ENCODE data around the gene STAT6. TPM values are rescaled to one million over a fixed set of nuclear protein-coding genes. Genes with fewer than 3 reads are reported as not detected.

STAT6 gene
- total RNA-seq, 1 experiment from 2014 or later: 15.8 TPM

DNA sequence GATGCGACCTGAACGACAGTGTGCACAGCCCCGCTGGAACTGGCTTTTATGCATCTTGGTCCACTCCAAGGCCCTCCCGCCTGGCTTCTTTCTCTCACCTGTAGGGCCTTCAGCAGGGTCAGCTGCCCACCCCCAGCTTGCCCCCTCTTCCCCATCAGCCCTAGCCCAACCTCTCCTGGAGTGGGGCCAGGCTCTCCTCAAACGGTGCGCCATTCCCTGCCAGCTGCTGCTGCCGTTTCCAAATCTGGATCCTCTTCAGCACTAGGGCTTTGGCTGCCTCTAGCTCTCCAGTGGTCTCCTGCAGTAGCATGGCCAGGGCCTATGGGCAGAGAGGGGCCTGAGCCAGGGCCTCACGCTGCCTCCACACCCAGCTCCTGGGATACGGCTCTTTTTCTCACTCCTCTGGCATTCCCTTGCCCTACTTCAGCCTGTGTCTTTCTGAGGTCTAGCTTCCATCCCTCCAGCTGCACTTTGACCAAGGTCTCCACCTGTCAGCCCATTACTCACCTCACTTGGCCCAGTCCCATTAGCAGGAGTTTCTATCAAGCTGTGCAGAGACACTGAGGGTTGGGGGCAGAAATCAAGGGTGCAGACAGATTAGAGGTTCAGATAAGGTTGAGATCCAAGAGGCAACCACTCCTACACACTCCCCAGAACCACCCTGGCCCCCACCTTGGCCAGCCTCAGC, 5.0 kb downstream of the STAT6 start:
- peak in 1 of 2 experiments; percentile 73 for DNase-seq
- H3K4me1 ChIP-seq: peaks cover 5% of the 10 kb centered on the region; the same call in 1 of the 2 replicates
- H3K4me3 ChIP-seq: no peak overlapping the region
- no peaks in the 10 kb centered on the region for H3K9me3 ChIP-seq (replicated peaks)
- H3K36me3 ChIP-seq: no peaks in the 10 kb centered on the region
- no peak overlapping the region for H3K27ac ChIP-seq
- H3K27me3 ChIP-seq: peaks cover 13% of the 10 kb centered on the region

- Histone ChIP-seq H3K36me3 (no peaks in the 10 kb centered on the region), H3K4me1 (no peaks in the 10 kb centered on the region; the same call in 1 of the 2 replicates), H3K4me3 (no peak overlapping the region), H3K27ac (no peak overlapping the region), H3K27me3 (peaks cover 14% of the 10 kb centered on the region), H3K9me3 (replicated peaks) (no peaks in the 10 kb centered on the region)
- DNase-seq: peak in 1 of 2 experiments; percentile 41
These were observed 6.0 kb downstream of the STAT6 start for GRCh38 chr12:57105011-57105753.

- Histone ChIP-seq H3K27ac (no peak overlapping the region), H3K27me3 (peaks cover 17% of the 10 kb centered on the region), H3K4me1 (no peaks in the 10 kb centered on the region; the same call in 1 of the 2 replicates), H3K36me3 (no peaks in the 10 kb centered on the region), H3K9me3 (replicated peaks) (no peaks in the 10 kb centered on the region), H3K4me3 (no peak overlapping the region)
- DNase-seq: peak in 1 of 2 experiments; percentile 49
These were observed 6.8 kb downstream of the STAT6 start for GRCh38 chr12:57104292-57104910.

DNA sequence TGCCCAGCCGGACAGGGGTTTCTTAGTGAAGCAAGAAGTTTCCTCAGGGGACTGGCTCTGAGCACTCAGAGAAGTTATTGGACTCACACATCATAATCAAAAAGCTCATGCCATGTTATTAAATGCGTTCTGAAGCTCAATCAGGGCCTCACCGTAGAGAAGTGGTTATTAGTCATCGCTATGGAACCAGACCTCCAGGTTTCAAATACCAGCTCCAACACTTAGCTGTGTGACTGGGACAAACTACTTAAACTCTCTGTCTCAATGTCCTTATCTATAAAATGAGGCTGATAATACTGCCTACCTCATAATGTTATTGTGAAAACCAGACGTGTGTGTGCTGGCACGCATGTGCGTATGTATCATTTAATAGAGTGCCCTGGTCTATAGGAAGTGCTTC, 7.3 kb downstream of the STAT6 start:
- no peaks in the 10 kb centered on the region for H3K9me3 ChIP-seq (replicated peaks)
- no peaks in the 10 kb centered on the region for H3K36me3 ChIP-seq
- H3K4me1 ChIP-seq: no peaks in the 10 kb centered on the region; the same call in 1 of the 2 replicates
- peaks cover 16% of the 10 kb centered on the region for H3K27me3 ChIP-seq
- H3K27ac ChIP-seq: no peak overlapping the region
- H3K4me3 ChIP-seq: no peak overlapping the region
- peak in 1 of 2 experiments; percentile 31 for DNase-seq

- H3K4me1 ChIP-seq: no peaks in the 10 kb centered on the region; the same call in 1 of the 2 replicates
- peaks cover 19% of the 10 kb centered on the region for H3K27me3 ChIP-seq
- H3K27ac ChIP-seq: no peak overlapping the region
- H3K4me3 ChIP-seq: no peak overlapping the region
- DNase-seq: peak in 1 of 2 experiments; percentile 64
- no peaks in the 10 kb centered on the region for H3K36me3 ChIP-seq
- no peaks in the 10 kb centered on the region for H3K9me3 ChIP-seq (replicated peaks)
These were observed 9.1 kb downstream of the STAT6 start for GRCh38 chr12:57101892-57102695.

- H3K4me1 ChIP-seq: no peaks in the 10 kb centered on the region
- peaks cover 2% of the 10 kb centered on the region; the same call in 1 of the 2 replicates for H3K36me3 ChIP-seq
- no peak overlapping the region for H3K27ac ChIP-seq
- no peaks in the 10 kb centered on the region for H3K9me3 ChIP-seq (replicated peaks)
- peaks cover 10% of the 10 kb centered on the region for H3K27me3 ChIP-seq
- H3K4me3 ChIP-seq: no peak overlapping the region
- DNase-seq: peak in 1 of 2 experiments; percentile 49
These were observed 11.4 kb downstream of the STAT6 start for GRCh38 chr12:57099766-57100165.

GRCh38 chr12:57099047-57099714, 12.0 kb downstream of the STAT6 start:
- Histone ChIP-seq H3K9me3 (replicated peaks) (no peaks in the 10 kb centered on the region), H3K4me3 (no peak overlapping the region), H3K27me3 (peaks cover 10% of the 10 kb centered on the region), H3K36me3 (peaks cover 5% of the 10 kb centered on the region), H3K4me1 (no peaks in the 10 kb centered on the region), H3K27ac (no peak overlapping the region)
- DNase-seq: peak in 1 of 2 experiments; percentile 46

- Histone ChIP-seq H3K4me1 (peaks cover 3% of the 10 kb centered on the region; the same call in 1 of the 2 replicates), H3K9me3 (replicated peaks) (no peaks in the 10 kb centered on the region), H3K27me3 (peaks cover 10% of the 10 kb centered on the region), H3K4me3 (no peak overlapping the region), H3K36me3 (peaks cover 7% of the 10 kb centered on the region), H3K27ac (no peak overlapping the region)
- peak in 1 of 2 experiments; percentile 42 for DNase-seq
These were observed 12.6 kb downstream of the STAT6 start for GRCh38 chr12:57098546-57098945.

GRCh38 chr12:57097554-57097835, 13.7 kb downstream of the STAT6 start:
- Histone ChIP-seq H3K27ac (no peak overlapping the region), H3K27me3 (peaks cover 10% of the 10 kb centered on the region), H3K4me1 (peaks cover 5% of the 10 kb centered on the region; the same call in 1 of the 2 replicates), H3K4me3 (no peak overlapping the region), H3K9me3 (replicated peaks) (no peaks in the 10 kb centered on the region), H3K36me3 (peaks cover 15% of the 10 kb centered on the region)
- DNase-seq: peak in 1 of 2 experiments; percentile 27

GRCh38 chr12:57096748-57097553, 14.2 kb downstream of the STAT6 start:
- Histone ChIP-seq H3K4me1 (peaks cover 5% of the 10 kb centered on the region; the same call in 1 of the 2 replicates), H3K36me3 (peaks cover 18% of the 10 kb centered on the region), H3K9me3 (replicated peaks) (no peaks in the 10 kb centered on the region), H3K4me3 (no peak overlapping the region), H3K27ac (no peak overlapping the region), H3K27me3 (peaks cover 10% of the 10 kb centered on the region; the same call in 1 of the 2 replicates)
- DNase-seq: peak in 1 of 2 experiments; percentile 50

DNA sequence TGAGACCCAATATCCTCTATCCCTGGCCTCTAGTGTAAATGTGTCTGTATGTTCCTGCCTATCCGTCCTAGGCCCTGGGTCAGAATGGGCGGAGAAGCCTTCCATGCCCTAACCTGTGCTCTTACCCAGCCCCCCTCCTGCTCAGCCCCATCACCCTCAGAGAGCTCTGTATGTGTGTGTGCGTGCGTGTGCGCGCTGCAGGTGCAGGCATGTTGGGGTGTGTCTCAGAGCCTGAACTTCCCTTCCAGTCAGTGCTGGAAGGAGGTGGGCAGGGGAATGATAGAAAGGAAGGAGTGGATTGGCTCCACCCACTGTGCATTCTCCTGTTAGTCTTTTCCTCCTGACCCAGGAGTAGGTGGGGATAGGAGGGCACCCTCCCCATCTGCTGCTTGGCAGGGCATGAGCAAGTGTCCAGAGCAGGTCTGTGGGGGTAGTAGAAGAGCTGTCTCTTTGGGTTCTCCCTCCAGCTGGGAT, 15.0 kb downstream of the STAT6 start:
- Histone ChIP-seq H3K4me3 (no peak overlapping the region), H3K27me3 (peaks cover 10% of the 10 kb centered on the region; the same call in 1 of the 2 replicates), H3K27ac (no peak overlapping the region), H3K36me3 (peaks cover 18% of the 10 kb centered on the region), H3K9me3 (replicated peaks) (no peaks in the 10 kb centered on the region), H3K4me1 (peaks cover 5% of the 10 kb centered on the region; the same call in 1 of the 2 replicates)
- peak in 1 of 2 experiments; percentile 56 for DNase-seq

- DNase-seq: peak in 1 of 2 experiments; percentile 27
- no peak overlapping the region for H3K27ac ChIP-seq
- peaks cover 5% of the 10 kb centered on the region; the same call in 1 of the 2 replicates for H3K4me1 ChIP-seq
- peaks cover 18% of the 10 kb centered on the region for H3K36me3 ChIP-seq
- peaks cover 10% of the 10 kb centered on the region; the same call in 1 of the 2 replicates for H3K27me3 ChIP-seq
- no peak overlapping the region for H3K4me3 ChIP-seq
- H3K9me3 ChIP-seq (replicated peaks): no peaks in the 10 kb centered on the region
These were observed 15.7 kb downstream of the STAT6 start for GRCh38 chr12:57095440-57095839.
